Inflammatory macrophage treated with lipopolysaccharide for 1 hour (primary cell): ENCODE data around the gene MEI1.

Experiments
- DNase-seq, 2 donors: peaks; one replicate each; pipeline ENCODE4 v3.0.0-alpha.2; 2020 to 2022

The MEI1 gene

DNA sequence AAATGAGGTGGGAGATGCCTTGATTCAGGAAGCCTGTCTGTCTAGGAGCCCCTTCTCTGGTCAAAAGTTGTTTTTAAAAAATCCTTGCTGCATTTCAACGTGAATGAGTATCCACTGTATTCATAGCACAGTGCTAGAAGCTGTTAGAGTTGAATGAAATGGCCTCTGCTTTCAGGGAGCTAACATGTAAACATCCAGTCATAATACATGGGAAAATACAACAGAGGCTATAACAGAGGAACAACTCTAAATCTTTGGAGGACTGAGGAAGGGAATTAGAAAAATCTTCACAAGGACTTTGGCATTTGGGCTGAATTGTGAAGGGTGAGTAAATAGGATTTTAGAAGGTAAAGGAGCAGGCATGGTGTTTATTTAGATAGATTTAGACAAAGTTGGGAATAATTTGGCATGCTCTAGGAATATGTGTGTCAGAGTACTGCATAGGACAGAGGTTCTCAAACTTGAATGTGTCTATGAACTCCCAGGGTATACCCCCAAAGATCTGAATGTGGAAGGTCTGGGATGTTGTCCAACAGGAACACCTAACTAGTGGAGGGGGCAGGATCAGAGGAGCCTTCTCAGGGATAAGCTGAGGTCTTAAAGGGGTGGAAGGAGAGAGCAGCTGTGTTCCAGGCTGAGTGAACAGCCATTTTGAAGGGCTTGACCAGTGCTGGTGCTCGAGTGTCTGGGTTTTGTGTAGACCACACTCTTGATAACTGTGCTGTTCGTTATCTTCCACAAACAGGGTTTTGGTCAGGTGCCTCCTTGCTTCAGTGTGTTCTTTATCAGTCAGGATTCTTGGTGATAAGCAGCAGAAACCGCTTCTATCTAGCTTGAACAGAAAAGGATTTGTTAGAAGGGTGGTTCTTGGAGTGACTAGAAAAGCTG, 146.3 kb downstream of the MEI1 start:
- no peak for DNase-seq

DNA sequence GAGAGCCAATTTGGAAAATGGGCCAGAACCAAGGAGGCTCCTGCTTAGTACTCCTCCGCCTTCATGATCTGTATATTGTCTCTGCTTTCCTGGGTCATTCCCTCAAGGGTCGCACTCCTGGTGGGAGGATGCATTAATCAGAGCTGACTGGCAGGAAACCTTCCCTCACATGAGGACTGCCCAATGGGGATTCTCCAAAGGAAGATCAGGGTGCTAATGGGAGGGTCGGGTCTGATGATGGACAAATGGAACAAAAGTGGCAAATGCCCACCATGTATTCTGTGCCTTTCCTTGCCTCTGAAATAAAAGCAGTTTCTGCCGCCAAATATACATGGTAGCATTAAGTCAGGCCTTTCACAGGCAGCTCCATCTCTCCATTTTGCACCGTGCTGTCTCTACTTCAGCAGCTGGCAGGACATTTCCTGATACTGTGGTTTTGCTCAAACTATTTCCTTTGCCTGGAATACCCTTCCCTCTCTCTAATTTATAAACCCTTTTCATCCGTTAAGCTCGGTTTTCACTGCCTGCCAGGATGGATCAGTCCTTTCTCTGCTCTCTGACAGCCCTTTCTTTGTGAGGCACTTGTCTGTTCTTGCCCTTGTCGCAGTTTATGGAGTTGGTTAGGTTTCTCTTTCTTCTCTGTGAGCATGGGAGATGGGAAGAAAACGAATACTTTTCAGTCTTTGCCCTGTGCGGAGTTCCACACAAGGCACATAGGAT, 147.1 kb downstream of the MEI1 start:
- DNase-seq: peak in 1 of 2 donors; percentile 25

DNA sequence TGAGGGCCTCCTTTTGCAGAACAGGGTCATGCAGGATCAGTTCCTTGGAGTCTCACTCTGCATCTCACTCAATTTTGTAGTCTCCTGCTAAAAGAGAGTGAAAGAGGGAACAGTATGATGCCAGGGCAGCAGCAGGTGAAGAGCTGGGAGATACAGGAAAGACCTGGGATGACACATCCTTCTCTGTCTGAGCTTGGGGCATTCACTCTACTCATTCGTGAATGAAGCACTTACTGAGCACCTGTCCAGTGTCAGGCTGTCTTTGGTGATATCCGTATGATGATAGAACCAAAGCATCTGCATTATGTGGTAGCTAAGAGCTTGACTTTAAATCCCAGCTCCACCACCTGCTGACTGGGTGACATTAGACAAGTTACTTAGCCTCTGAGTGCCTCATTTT, 148.0 kb downstream of the MEI1 start:
- DNase-seq: no peak

DNA sequence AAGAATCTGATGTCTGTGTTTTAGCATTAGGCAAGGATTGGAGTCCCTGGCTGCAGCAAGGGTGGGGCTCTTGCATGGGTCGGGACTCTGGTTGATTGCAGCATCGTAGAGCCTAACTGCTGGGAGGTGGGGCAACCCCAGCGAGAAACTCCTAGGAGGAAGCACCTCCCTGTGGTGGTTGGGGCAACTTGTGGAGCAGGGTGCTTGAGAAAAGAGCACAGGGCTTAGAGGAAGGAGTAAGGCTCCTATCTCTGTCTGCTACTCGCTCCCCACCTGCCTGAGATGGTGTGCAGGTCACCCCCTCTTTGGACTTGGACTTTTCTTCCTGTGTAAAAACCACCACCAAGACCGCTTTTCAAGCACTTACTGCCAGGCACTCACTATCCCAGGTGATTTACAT, 149.2 kb downstream of the MEI1 start:
- DNase-seq: peak; percentile 93 to 95
